ENCODE data around the gene HOXC10. TPM values are rescaled to one million over a fixed set of nuclear protein-coding genes. Genes with fewer than 3 reads are reported as not detected.

Gene HOXC10
- total RNA-seq, 1 donor from 2014 or later = 15.7 TPM

GRCh38 chr12:53961025-53961761 is 23.8 kb upstream of the HOXC10 start:
- DNase-seq (ENCODE audit: low read depth) = no peak

GRCh38 chr12:53963005-53963404 is 21.9 kb upstream of the HOXC10 start:
- TF ChIP-seq, protein P1, sequence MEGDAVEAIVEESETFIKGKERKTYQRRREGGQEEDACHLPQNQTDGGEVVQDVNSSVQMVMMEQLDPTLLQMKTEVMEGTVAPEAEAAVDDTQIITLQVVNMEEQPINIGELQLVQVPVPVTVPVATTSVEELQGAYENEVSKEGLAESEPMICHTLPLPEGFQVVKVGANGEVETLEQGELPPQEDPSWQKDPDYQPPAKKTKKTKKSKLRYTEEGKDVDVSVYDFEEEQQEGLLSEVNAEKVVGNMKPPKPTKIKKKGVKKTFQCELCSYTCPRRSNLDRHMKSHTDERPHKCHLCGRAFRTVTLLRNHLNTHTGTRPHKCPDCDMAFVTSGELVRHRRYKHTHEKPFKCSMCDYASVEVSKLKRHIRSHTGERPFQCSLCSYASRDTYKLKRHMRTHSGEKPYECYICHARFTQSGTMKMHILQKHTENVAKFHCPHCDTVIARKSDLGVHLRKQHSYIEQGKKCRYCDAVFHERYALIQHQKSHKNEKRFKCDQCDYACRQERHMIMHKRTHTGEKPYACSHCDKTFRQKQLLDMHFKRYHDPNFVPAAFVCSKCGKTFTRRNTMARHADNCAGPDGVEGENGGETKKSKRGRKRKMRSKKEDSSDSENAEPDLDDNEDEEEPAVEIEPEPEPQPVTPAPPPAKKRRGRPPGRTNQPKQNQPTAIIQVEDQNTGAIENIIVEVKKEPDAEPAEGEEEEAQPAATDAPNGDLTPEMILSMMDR (conservative IDR thresholded peaks at IDR 0.05; ENCODE audit: low read depth, low read length) = no peak
- DNase-seq (ENCODE audit: low read depth) = no peak
- no peak overlapping the region for H3K4me3 ChIP-seq (ENCODE audit: low read depth, low read length)

More at GRCh38 chr12:53961025-53961761, 23.8 kb upstream of the HOXC10 start:
- H3K4me3 ChIP-seq (ENCODE audit: low read depth, low read length) = no peak overlapping the region
- TF ChIP-seq, protein P1 (conservative IDR thresholded peaks at IDR 0.05; ENCODE audit: low read depth, low read length) = peak; percentile 14

DNA sequence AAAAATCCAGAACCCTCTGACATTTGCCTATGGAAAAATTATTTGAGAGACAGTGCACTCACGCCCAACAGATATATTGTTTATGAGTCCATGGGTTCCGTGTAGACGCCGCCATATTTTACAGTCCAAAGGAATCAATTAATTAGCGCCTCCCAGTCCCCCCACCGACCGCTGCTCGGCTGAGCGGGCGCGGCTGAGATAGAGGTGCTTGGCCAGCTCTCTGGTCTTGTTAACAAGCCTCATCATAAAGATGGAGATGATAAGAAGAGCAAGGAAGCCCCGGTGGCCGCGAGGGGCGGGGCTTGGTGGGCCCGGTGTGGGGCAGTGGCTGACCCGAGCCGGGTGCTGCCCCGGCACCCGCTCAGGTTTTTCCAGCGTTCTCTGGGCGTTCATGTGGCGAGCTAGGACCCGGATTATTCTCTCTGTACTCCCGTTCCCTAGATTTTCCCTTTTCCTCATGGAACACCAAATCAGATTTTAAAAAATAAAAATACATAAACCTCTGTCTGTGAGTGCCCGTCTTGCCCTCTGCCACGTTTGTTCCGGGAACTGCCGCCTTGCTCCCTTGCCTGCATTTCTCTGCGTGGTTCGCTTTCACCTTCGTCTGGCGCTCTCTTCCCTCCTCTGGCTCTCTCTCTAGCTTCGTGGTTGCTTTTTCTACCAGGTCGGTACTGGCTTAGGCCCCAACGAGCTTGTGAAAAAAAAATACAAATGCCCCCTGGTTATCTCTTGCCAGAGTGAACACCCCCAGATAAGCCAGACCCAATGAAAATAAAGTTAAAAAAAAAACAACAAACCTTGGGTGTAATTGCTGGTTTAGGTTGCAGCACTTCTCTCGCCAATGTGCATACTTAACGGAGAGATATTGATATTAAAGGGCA is 21.3 kb upstream of the HOXC10 start:
- no peak for DNase-seq (ENCODE audit: low read depth)
- H3K4me3 ChIP-seq (ENCODE audit: low read depth, low read length) = no peak overlapping the region
- TF ChIP-seq, protein P1 (conservative IDR thresholded peaks at IDR 0.05; ENCODE audit: low read depth, low read length) = no peak

DNA sequence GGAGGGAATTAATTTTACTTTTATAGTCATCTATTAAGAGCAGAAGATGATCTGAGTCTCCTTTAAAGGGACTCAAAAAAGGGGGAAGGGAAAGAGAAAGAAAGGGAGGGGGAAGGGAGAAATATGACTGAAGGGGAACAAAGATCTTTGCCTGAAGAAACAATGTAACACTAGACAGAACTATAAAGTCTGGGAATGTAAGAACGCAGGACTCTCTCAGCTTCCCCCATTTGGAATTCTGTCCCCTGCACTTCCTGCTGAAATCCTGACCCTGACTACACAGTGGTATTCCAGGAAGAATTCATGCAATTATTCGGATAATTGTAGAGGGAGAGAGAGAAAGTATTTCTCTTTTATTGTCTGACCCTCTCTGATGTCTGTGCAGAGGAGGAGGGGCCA is 20.6 kb upstream of the HOXC10 start:
- no peak overlapping the region for H3K4me3 ChIP-seq (ENCODE audit: low read depth, low read length)
- DNase-seq (ENCODE audit: low read depth) = no peak
- TF ChIP-seq, protein P1 (conservative IDR thresholded peaks at IDR 0.05; ENCODE audit: low read depth, low read length) = no peak

DNA sequence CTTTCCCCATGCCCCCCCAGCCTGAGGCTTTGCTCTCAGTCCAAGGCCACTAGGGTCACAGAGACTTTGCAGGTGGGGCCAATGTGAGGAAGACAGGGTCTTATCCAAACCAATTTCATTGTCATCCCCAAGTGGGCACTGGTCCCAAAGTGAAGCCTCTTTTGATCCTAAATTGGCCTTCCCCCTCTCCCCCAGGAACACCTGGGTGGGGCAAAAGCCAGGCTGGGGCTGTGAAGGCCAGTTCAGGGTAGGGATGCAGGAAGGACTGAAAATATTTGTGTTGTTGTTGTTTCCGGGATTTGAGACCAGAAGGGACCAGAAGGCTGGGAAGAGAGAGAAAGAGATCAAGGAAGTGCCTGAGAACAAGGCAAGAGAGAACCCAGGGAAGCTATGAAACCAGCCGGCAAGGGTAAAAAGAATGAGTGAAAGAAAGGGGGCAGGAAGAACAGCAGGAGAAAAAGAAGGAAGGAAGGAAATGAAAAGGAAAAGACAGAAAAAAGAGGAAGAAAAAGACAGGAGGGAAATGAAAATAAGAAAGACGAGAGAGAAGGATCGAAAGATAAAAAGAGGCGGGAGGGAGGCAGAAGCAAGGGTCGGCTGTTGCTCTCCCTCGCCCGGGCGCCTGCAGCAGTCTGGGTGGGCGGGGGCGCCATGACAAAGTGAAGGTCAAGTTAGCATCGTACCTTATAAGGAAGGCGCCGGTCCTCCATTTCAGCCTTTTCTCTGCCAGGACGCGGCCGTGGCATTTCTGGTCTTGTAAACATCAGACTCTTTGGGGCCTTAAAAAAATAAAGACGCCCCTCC is 19.5 kb upstream of the HOXC10 start:
- DNase-seq (ENCODE audit: low read depth) = no peak
- TF ChIP-seq, protein P1 (conservative IDR thresholded peaks at IDR 0.05; ENCODE audit: low read depth, low read length) = no peak
- H3K4me3 ChIP-seq (ENCODE audit: low read depth, low read length) = no peak overlapping the region

DNA sequence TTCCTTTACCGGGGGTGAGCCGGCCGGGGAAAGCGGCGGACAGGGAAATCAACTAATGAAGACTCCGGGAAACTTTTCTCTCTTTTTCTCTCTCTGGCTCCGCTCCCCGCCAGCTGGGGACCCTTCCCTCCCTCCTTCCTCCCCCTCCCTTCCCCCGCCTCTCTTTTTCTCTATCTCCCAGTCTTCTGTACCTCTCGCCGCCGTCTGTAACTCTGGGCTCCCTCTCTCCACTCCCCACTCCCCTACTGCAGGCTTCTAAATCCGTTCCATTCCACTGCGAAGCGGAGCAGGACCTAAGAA is 18.9 kb upstream of the HOXC10 start:
- no peak for DNase-seq (ENCODE audit: low read depth)
- no peak overlapping the region for H3K4me3 ChIP-seq (ENCODE audit: low read depth, low read length)
- TF ChIP-seq, protein P1 (conservative IDR thresholded peaks at IDR 0.05; ENCODE audit: low read depth, low read length) = no peak

Measured in epithelial cell of proximal tubule (primary cell).